Ectodermal cell (in vitro differentiated cells): ENCODE data around the gene OPA1.

Experiments used
- H3K27ac ChIP-seq: 2 replicates; pipeline ENCODE4 v1.7.0; 2013; ENCODE audit warnings: mild to moderate bottlenecking, low read depth, low read length; ENCODE audit not compliant: insufficient read depth, poor library complexity, severe bottlenecking
- H3K27me3 ChIP-seq: 2 replicates; pipeline ENCODE4 v1.7.0; 2013; ENCODE audit warnings: mild to moderate bottlenecking, low read length; ENCODE audit not compliant: insufficient read depth, control insufficient read depth, poor library complexity, severe bottlenecking
- H3K36me3 ChIP-seq: one replicate; pipeline ENCODE4 v1.7.0; 2013; ENCODE audit warnings: low read length; ENCODE audit not compliant: control insufficient read depth, insufficient read depth
- H3K4me1 ChIP-seq: one replicate; pipeline ENCODE4 v1.7.0; 2013; ENCODE audit warnings: low read length; ENCODE audit not compliant: control insufficient read depth, insufficient read depth
- H3K4me3 ChIP-seq: 2 replicates; pipeline ENCODE4 v1.7.0; 2013; ENCODE audit warnings: low read depth, low read length, control low read depth; ENCODE audit not compliant: insufficient read depth
- H3K9me3 ChIP-seq: 2 replicates; pipeline ENCODE4 v1.7.0; 2013; ENCODE audit warnings: mild to moderate bottlenecking, low read length, moderate library complexity; ENCODE audit not compliant: control insufficient read depth
- WGBS, 2 experiments: methylation state at CpG; one replicate each; pipeline ENCODE4 v1.1.7; 2013; ENCODE audit warnings: missing lambda C conversion rate in 2 of 2; 5-methylcytosine and 5-hydroxymethylcytosine counted together

Gene OPA1

GRCh38 chr3:193640728-193641439, 47.9 kb downstream of the OPA1 start:
- no peaks in the 10 kb centered on the region for H3K9me3 ChIP-seq
- H3K4me1 ChIP-seq = no peaks in the 10 kb centered on the region
- H3K27me3 ChIP-seq = no peaks in the 10 kb centered on the region
- WGBS, 2 experiments = 96 to 99% methylated on average over 3 to 4 of the region's 4 CpGs
- peaks cover 7% of the 10 kb centered on the region for H3K36me3 ChIP-seq
- H3K27ac ChIP-seq = no peak overlapping the region
- H3K4me3 ChIP-seq = no peak overlapping the region

- Histone ChIP-seq H3K27ac (no peak overlapping the region), H3K4me1 (no peaks in the 10 kb centered on the region), H3K9me3 (no peaks in the 10 kb centered on the region), H3K27me3 (no peaks in the 10 kb centered on the region), H3K36me3 (peaks cover 7% of the 10 kb centered on the region), H3K4me3 (no peak overlapping the region)
- 95 to 96% methylated on average over 3 of the region's 3 CpGs for WGBS, 2 experiments
Measured at GRCh38 chr3:193641440-193641775, 48.4 kb downstream of the OPA1 start.

GRCh38 chr3:193645806-193646205, 52.8 kb downstream of the OPA1 start:
- peaks cover 3% of the 10 kb centered on the region for H3K36me3 ChIP-seq
- H3K4me1 ChIP-seq = no peaks in the 10 kb centered on the region
- H3K27ac ChIP-seq = no peak overlapping the region
- H3K9me3 ChIP-seq = no peaks in the 10 kb centered on the region
- 95 to 100% methylated on average over 2 to 6 of the region's 6 CpGs for WGBS, 2 experiments
- H3K4me3 ChIP-seq = no peak overlapping the region
- no peaks in the 10 kb centered on the region for H3K27me3 ChIP-seq

GRCh38 chr3:193648542-193649076, 55.6 kb downstream of the OPA1 start:
- no peaks in the 10 kb centered on the region for H3K9me3 ChIP-seq
- H3K27me3 ChIP-seq = no peaks in the 10 kb centered on the region
- H3K36me3 ChIP-seq = peaks cover 3% of the 10 kb centered on the region
- H3K27ac ChIP-seq = no peak overlapping the region
- no peak overlapping the region for H3K4me3 ChIP-seq
- 83 to 100% methylated on average over 1 to 2 of the region's 2 CpGs for WGBS, 2 experiments
- no peaks in the 10 kb centered on the region for H3K4me1 ChIP-seq

- no peaks in the 10 kb centered on the region for H3K9me3 ChIP-seq
- H3K4me1 ChIP-seq = no peaks in the 10 kb centered on the region
- no peak overlapping the region for H3K27ac ChIP-seq
- H3K36me3 ChIP-seq = peaks cover 3% of the 10 kb centered on the region
- no peaks in the 10 kb centered on the region for H3K27me3 ChIP-seq
- no peak overlapping the region for H3K4me3 ChIP-seq
- whole genome bisulfite sequencing, 2 experiments = 95% methylated on average over 2 of the region's 2 CpGs; no CpG with 5 or more reads in 1 of the 2 experiments
Measured at GRCh38 chr3:193650585-193650984, 57.6 kb downstream of the OPA1 start.

- peaks cover 3% of the 10 kb centered on the region for H3K4me1 ChIP-seq
- no peaks in the 10 kb centered on the region for H3K27me3 ChIP-seq
- H3K27ac ChIP-seq = no peak overlapping the region
- WGBS, 2 experiments = 71 to 79% methylated on average over 2 to 3 of the region's 4 CpGs
- H3K9me3 ChIP-seq = no peaks in the 10 kb centered on the region
- peaks cover 12% of the 10 kb centered on the region for H3K36me3 ChIP-seq
- no peak overlapping the region for H3K4me3 ChIP-seq
Measured at GRCh38 chr3:193655831-193656433, 62.9 kb downstream of the OPA1 start.

GRCh38 chr3:193656445-193656844, 63.4 kb downstream of the OPA1 start:
- peaks cover 3% of the 10 kb centered on the region for H3K4me1 ChIP-seq
- 93 to 97% methylated on average over 2 to 3 of the region's 3 CpGs for WGBS, 2 experiments
- no peak overlapping the region for H3K27ac ChIP-seq
- no peaks in the 10 kb centered on the region for H3K27me3 ChIP-seq
- H3K9me3 ChIP-seq = no peaks in the 10 kb centered on the region
- no peak overlapping the region for H3K4me3 ChIP-seq
- H3K36me3 ChIP-seq = peaks cover 12% of the 10 kb centered on the region

GRCh38 chr3:193656878-193657282, 63.9 kb downstream of the OPA1 start:
- H3K27ac ChIP-seq = no peak overlapping the region
- no peaks in the 10 kb centered on the region for H3K9me3 ChIP-seq
- WGBS, 2 experiments = 90 to 96% methylated on average over 5 to 6 of the region's 6 CpGs
- H3K4me1 ChIP-seq = peaks cover 3% of the 10 kb centered on the region
- H3K36me3 ChIP-seq = peaks cover 12% of the 10 kb centered on the region
- no peaks in the 10 kb centered on the region for H3K27me3 ChIP-seq
- no peak overlapping the region for H3K4me3 ChIP-seq

- Histone ChIP-seq H3K27ac (no peak overlapping the region), H3K4me3 (no peak overlapping the region), H3K4me1 (peaks cover 3% of the 10 kb centered on the region), H3K36me3 (peaks cover 12% of the 10 kb centered on the region), H3K27me3 (no peaks in the 10 kb centered on the region), H3K9me3 (no peaks in the 10 kb centered on the region)
- WGBS, 2 experiments = 95 to 100% methylated on average over 1 of the region's 1 CpG
Measured at GRCh38 chr3:193660171-193660570, 67.2 kb downstream of the OPA1 start.

- 87 to 88% methylated on average over 3 to 4 of the region's 4 CpGs for WGBS, 2 experiments
- Histone ChIP-seq H3K27me3 (no peaks in the 10 kb centered on the region), H3K36me3 (peaks cover 14% of the 10 kb centered on the region), H3K9me3 (no peaks in the 10 kb centered on the region), H3K27ac (no peak overlapping the region), H3K4me3 (no peak overlapping the region), H3K4me1 (peaks cover 3% of the 10 kb centered on the region)
Measured at GRCh38 chr3:193660698-193661411, 67.8 kb downstream of the OPA1 start.
